SW 1271 (cell line): ENCODE results near the gene METTL25B.
A peak's percentile ranks its signal among the peaks of the same experiment; 100 is the strongest.

Experiments used
- DNase-seq, 2 experiments: peaks; one replicate each; lab custom pipeline; 2025; lab: John Stamatoyannopoulos, UW

Gene METTL25B

GRCh38 chr1:156727926-156728598 lies at the start of gene METTL25B:
Gene METTL25B (plus strand): TSS chr1:156728469. CDS start chr1:156729105, 636 bp downstream.
- peak; percentile 47 to 65 for DNase-seq

GRCh38 chr1:156680056-156680455 lies 48.2 kb upstream of the METTL25B start:
- no peak for DNase-seq

GRCh38 chr1:156681196-156681960 lies 46.9 kb upstream of the METTL25B start:
- DNase-seq = no peak

GRCh38 chr1:156682166-156682890 lies 45.9 kb upstream of the METTL25B start:
- DNase-seq = no peak

GRCh38 chr1:156684227-156684782 lies 44.0 kb upstream of the METTL25B start:
- DNase-seq = no peak

GRCh38 chr1:156689035-156689952 lies 39.0 kb upstream of the METTL25B start:
- peak; percentile 32 to 52 for DNase-seq

GRCh38 chr1:156689953-156690674 lies 38.2 kb upstream of the METTL25B start:
- DNase-seq = no peak

- DNase-seq = no peak
These were observed 37.6 kb upstream of the METTL25B start for GRCh38 chr1:156690675-156691036.

- no peak for DNase-seq
These were observed 37.1 kb upstream of the METTL25B start for GRCh38 chr1:156691191-156691590.

- DNase-seq = no peak
These were observed 36.4 kb upstream of the METTL25B start for GRCh38 chr1:156691665-156692440.

- no peak for DNase-seq
These were observed 35.8 kb upstream of the METTL25B start for GRCh38 chr1:156692441-156692924.

- no peak for DNase-seq
These were observed 35.1 kb upstream of the METTL25B start for GRCh38 chr1:156692925-156693847.

GRCh38 chr1:156693848-156694689 lies 34.2 kb upstream of the METTL25B start:
- DNase-seq = no peak

GRCh38 chr1:156694690-156694962 lies 33.6 kb upstream of the METTL25B start:
- DNase-seq = no peak

GRCh38 chr1:156696755-156697154 lies 31.5 kb upstream of the METTL25B start:
- DNase-seq = no peak

- DNase-seq = no peak
These were observed 30.8 kb upstream of the METTL25B start for GRCh38 chr1:156697481-156697880.

- no peak for DNase-seq
These were observed 29.3 kb upstream of the METTL25B start for GRCh38 chr1:156698995-156699394.
